Upper lobe of left lung (tissue), 4 donors: ENCODE data around the gene PAGE2.

Experiments
- EP300 ChIP-seq, 4 donors: sonication (generic); formaldehyde crosslinking; IDR thresholded peaks; one replicate each; pipeline ENCODE4 v1.5.1; 2017; ENCODE audit warnings: antibody characterized with exemption in 4 of 4, control low read depth in 2 of 4
- POLR2A ChIP-seq, 4 donors: fragments of 450-650 bp; IDR thresholded peaks; one replicate each; pipeline ENCODE4 v1.5.1; 2016 to 2017; ENCODE audit warnings: antibody characterized with exemption in 4 of 4, mild to moderate bottlenecking in 2 of 4

DNA sequence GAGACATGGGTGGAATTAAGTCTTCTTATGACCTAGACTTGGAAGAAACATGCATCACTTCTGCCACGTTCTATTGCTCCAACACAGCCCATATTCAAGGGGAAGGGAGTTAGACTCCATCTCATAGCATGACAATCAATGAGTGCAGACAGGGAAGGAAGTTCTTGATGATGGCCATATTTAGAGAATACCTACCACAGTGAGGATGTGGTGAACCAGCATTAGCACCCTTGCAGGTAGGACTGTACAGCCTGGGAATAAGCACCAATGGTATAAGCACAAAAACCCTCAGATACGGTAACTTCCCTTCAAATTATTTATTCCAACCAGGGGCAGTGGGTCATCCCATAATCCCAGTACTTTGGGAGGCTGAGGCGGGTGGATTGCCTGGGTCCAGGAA is 29.8 kb downstream of the PAGE2 start:
- TF ChIP-seq POLR2A (IDR thresholded peaks at IDR 0.05) = no peak
- TF ChIP-seq EP300 (IDR thresholded peaks at IDR 0.05) = no peak
